HG02623 (cell line): ENCODE measurements around the gene ELAPOR2.
A peak's percentile ranks its signal among the peaks of the same experiment; 100 is the strongest.
"Not testable (repeated sequence)": the region's sequence is repeated elsewhere in the genome, so short reads cannot be mapped to it uniquely, and the experiment has no call there.

ENCODE experiments used
- ATAC-seq: cut with Tn5 transposase; IDR thresholded peaks from one replicate; pipeline ENCODE4 v1.9.1; 2021; ENCODE audit warnings: moderate library complexity; ENCODE audit not compliant: unreplicated experiment

The ELAPOR2 gene

GRCh38 chr7:87059525-87060287 is at the start of gene ELAPOR2:
Gene ELAPOR2, minus strand, starts transcription at chr7:87059654. Its CDS starts 141 bp downstream, at chr7:87059513.
- ATAC-seq, result peak; percentile 91

- no peak for ATAC-seq
These were observed 48.7 kb upstream of the ELAPOR2 start for GRCh38 chr7:87107949-87108776.

GRCh38 chr7:87106974-87107612 is 47.6 kb upstream of the ELAPOR2 start:
- ATAC-seq, result no peak

- no peak for ATAC-seq
These were observed 45.9 kb upstream of the ELAPOR2 start for GRCh38 chr7:87105401-87105800.

GRCh38 chr7:87100326-87100725 is 40.9 kb upstream of the ELAPOR2 start:
- ATAC-seq, result no peak

GRCh38 chr7:87097375-87097774 is 37.9 kb upstream of the ELAPOR2 start:
- ATAC-seq, result not testable (repeated sequence)

- no peak for ATAC-seq
These were observed 34.9 kb upstream of the ELAPOR2 start for GRCh38 chr7:87094322-87094721.

- no peak for ATAC-seq
These were observed 33.2 kb upstream of the ELAPOR2 start for GRCh38 chr7:87092568-87093091.

GRCh38 chr7:87091487-87092066 is 32.1 kb upstream of the ELAPOR2 start:
- ATAC-seq, result no peak

GRCh38 chr7:87083865-87084519 is 24.5 kb upstream of the ELAPOR2 start:
- no peak for ATAC-seq

GRCh38 chr7:87082675-87083074 is 23.2 kb upstream of the ELAPOR2 start:
- ATAC-seq, result no peak

GRCh38 chr7:87075671-87076404 is 16.4 kb upstream of the ELAPOR2 start:
- peak; percentile 83 for ATAC-seq

- ATAC-seq, result no peak
These were observed 8.3 kb upstream of the ELAPOR2 start for GRCh38 chr7:87067788-87068187.

GRCh38 chr7:87060288-87060537 is 759 bp upstream of the ELAPOR2 start:
- no peak for ATAC-seq

- ATAC-seq, result peak; percentile 44
These were observed 520 bp downstream of the ELAPOR2 start for GRCh38 chr7:87058744-87059524.

- ATAC-seq, result no peak
These were observed 2.2 kb downstream of the ELAPOR2 start for GRCh38 chr7:87057210-87057609.

- no peak for ATAC-seq
These were observed 3.1 kb downstream of the ELAPOR2 start for GRCh38 chr7:87056346-87056745.

- no peak for ATAC-seq
These were observed 10.6 kb downstream of the ELAPOR2 start for GRCh38 chr7:87048839-87049238.

- no peak for ATAC-seq
These were observed 13.0 kb downstream of the ELAPOR2 start for GRCh38 chr7:87046456-87046855.
